Endothelial cell of umbilical vein (primary cell): ENCODE data around the gene KIF1B. TPM values are rescaled to one million over a fixed set of nuclear protein-coding genes. Genes with fewer than 3 reads are reported as not detected.
A peak's percentile ranks its signal among the peaks of the same experiment; 100 is the strongest.

ENCODE experiments used
- BruUV-seq: library from RNA; stranded (reverse); fragments of 400-500 nt; replicated peaks from 2 replicates; lab custom pipeline; 2021; lab: Mats Ljungman, UMichigan
- CTCF ChIA-PET: fragments of 300-600, 350-600 bp; sonication (Branson Sonifier 250); formaldehyde crosslinking; loops from one replicate; lab custom pipeline; 2021; ENCODE audit warnings: antibody characterized with exemption, inconsistent platforms; lab: Charles Lee
- POLR2A ChIA-PET: fragments of 300-600, 350-600 bp; sonication (Branson Sonifier 250); formaldehyde crosslinking; loops from one replicate; lab custom pipeline; 2021; ENCODE audit warnings: antibody characterized with exemption, inconsistent platforms; lab: Charles Lee
- DNase-seq: peaks from one replicate; pipeline ENCODE4 v3.0.0-alpha.2; 2011; ENCODE audit warnings: low read depth, low spot score
- FAIRE-seq: peaks from 2 replicates; lab custom pipeline; 2011; peaks lifted over from hg19 to GRCh38; lab: Jason Lieb, UNC
- H2AFZ ChIP-seq: 2 replicates; pipeline ENCODE4 v1.6.0; 2012; ENCODE audit warnings: low read depth, low read length, control low read depth, inconsistent platforms
- H3K27ac ChIP-seq: 2 replicates; pipeline ENCODE4 v1.5.1; 2011; ENCODE audit warnings: low read depth, mild to moderate bottlenecking, control low read depth, low read length, moderate library complexity; ENCODE audit not compliant: insufficient read depth
- H3K27me3 ChIP-seq, 2 experiments: 2 replicates each; pipeline versions ENCODE4 v1.6.0 to v1.6.1; 2011; ENCODE audit warnings: low read length in 2 of 2, mixed read lengths in 1 of 2; ENCODE audit not compliant: control insufficient read depth in 2 of 2, insufficient read depth in 2 of 2
- H3K36me3 ChIP-seq, 2 experiments: 2 replicates in 1 of 2; 3 replicates in 1 of 2; pipeline ENCODE4 v1.5.1; 2011; ENCODE audit warnings: low read length in 2 of 2, mild to moderate bottlenecking in 1 of 2, moderate library complexity in 1 of 2; ENCODE audit not compliant: control insufficient read depth in 2 of 2, insufficient read depth in 2 of 2; ENCODE audit errors: extremely low read depth in 1 of 2
- H3K4me1 ChIP-seq: 3 replicates; pipeline ENCODE4 v1.5.1; 2011; ENCODE audit warnings: mild to moderate bottlenecking, low read length; ENCODE audit not compliant: control insufficient read depth, insufficient read depth; ENCODE audit errors: extremely low read depth
- H3K4me2 ChIP-seq: 2 replicates; pipeline ENCODE4 v1.6.1; 2011; ENCODE audit warnings: low read length, control low read depth, mixed read lengths; ENCODE audit not compliant: insufficient read depth
- H3K4me3 ChIP-seq, 3 experiments: fragments of 200-600 bp in 1 of 3; sonication (generic), shearing (Covaris generic) in 1 of 3; replicated peaks in 1 of 3; 2 replicates each; pipeline ENCODE4 v1.5.1; 2011 to 2016; ENCODE audit warnings: control low read depth in 3 of 3, low read length in 3 of 3, mild to moderate bottlenecking in 2 of 3, inconsistent platforms in 1 of 3, low read depth in 1 of 3, moderate library complexity in 1 of 3; ENCODE audit not compliant: insufficient read depth in 1 of 3
- H3K79me2 ChIP-seq: 2 replicates; pipeline ENCODE4 v1.6.0; 2012; ENCODE audit warnings: low read length, inconsistent platforms; ENCODE audit not compliant: control insufficient read depth, insufficient read depth
- H3K9ac ChIP-seq: replicated peaks from 2 replicates; pipeline ENCODE3; 2011; ENCODE audit warnings: low read length, control low read depth; ENCODE audit not compliant: insufficient read depth; ENCODE audit errors: extremely low read depth
- H3K9me1 ChIP-seq: replicated peaks from 3 replicates; pipeline ENCODE4 v1.6.0; 2011; ENCODE audit warnings: mild to moderate bottlenecking, low read length; ENCODE audit not compliant: control insufficient read depth, insufficient read depth; ENCODE audit errors: extremely low read depth
- H3K9me3 ChIP-seq: replicated peaks from 2 replicates; pipeline ENCODE4 v1.5.1; 2012; ENCODE audit warnings: low read length, inconsistent platforms; ENCODE audit not compliant: control insufficient read depth, insufficient read depth
- H4K20me1 ChIP-seq: replicated peaks from 2 replicates; pipeline ENCODE3; 2011; ENCODE audit warnings: mild to moderate bottlenecking, low read length; ENCODE audit not compliant: control insufficient read depth, insufficient read depth; ENCODE audit errors: extremely low read depth
- FOS ChIP-seq: IDR thresholded peaks from 2 replicates; pipeline ENCODE4 v1.6.1; 2011; ENCODE audit warnings: mild to moderate bottlenecking, low read length, moderate library complexity, borderline replicate concordance; ENCODE audit not compliant: insufficient read depth
- GATA2 ChIP-seq: IDR thresholded peaks from 2 replicates; pipeline ENCODE4 v1.7.0; 2011; ENCODE audit warnings: low read depth, mild to moderate bottlenecking, moderate library complexity, mixed read lengths, low read length; ENCODE audit not compliant: insufficient read length, insufficient read depth
- JUN ChIP-seq: IDR thresholded peaks from 2 replicates; pipeline ENCODE4 v1.6.1; 2011; ENCODE audit warnings: borderline replicate concordance, low read depth; ENCODE audit not compliant: insufficient read length, insufficient read depth
- POLR2A ChIP-seq: IDR thresholded peaks from 2 replicates; pipeline ENCODE4 v1.6.1; 2012; ENCODE audit warnings: low read depth, mild to moderate bottlenecking, control low read depth, low read length
- POLR2AphosphoS5 ChIP-seq: IDR thresholded peaks from 2 replicates; pipeline ENCODE4 v1.6.1; 2012; ENCODE audit warnings: low read depth, mild to moderate bottlenecking, control low read depth, low read length, moderate library complexity; ENCODE audit not compliant: insufficient read depth
- dilution Hi-C: fragments of 300-500 bp; cut with MboI; formaldehyde crosslinking; loops from one replicate; pipeline ENCODE4 v1.15.0; 2019; ENCODE audit warnings: low sequenced_read_pairs; ENCODE audit not compliant: extremely low pct_ligation_motif_present
- intact Hi-C: fragments of 100-400 bp; cut with micrococcal nuclease; formaldehyde crosslinking; loops from one replicate; pipeline ENCODE4 v1.10.0; 2022
- polyA plus RNA-seq, 4 experiments: library from polyadenylated mRNA; depleted of rRNA in 3 of 4; stranded (reverse) in 3 of 4; unstranded in 1 of 4; fragments of >200 nt; gene quantifications; 2 replicates each; pipeline versions ENCODE4 v1.2.1 to v1.2.3, GENCODE V29; 2011 to 2012; ENCODE audit warnings: missing spikeins in 1 of 4
- total RNA-seq: library from RNA; stranded (reverse); gene quantifications from 2 replicates; pipeline ENCODE4 v1.2.3, GENCODE V29; 2021
- TF ChIP-seq, protein P1 (sequence below), 2 donors: IDR thresholded peaks; 1 replicate in 1 of 2; 2 replicates in 1 of 2; pipeline ENCODE4 v1.5.1; 2011; ENCODE audit warnings: low read length in 2 of 2, mild to moderate bottlenecking in 2 of 2, moderate library complexity in 2 of 2, control low read depth in 1 of 2, inconsistent platforms in 1 of 2, low read depth in 1 of 2; ENCODE audit not compliant: insufficient read depth in 1 of 2; ENCODE audit errors: extremely low read depth in 1 of 2

KIF1B gene
- total and polyA plus RNA-seq, 2 donors (not counting 3 experiments of a cell fraction or from before 2014, with no cell fraction given) = 14.8 to 58.6 TPM

DNA sequence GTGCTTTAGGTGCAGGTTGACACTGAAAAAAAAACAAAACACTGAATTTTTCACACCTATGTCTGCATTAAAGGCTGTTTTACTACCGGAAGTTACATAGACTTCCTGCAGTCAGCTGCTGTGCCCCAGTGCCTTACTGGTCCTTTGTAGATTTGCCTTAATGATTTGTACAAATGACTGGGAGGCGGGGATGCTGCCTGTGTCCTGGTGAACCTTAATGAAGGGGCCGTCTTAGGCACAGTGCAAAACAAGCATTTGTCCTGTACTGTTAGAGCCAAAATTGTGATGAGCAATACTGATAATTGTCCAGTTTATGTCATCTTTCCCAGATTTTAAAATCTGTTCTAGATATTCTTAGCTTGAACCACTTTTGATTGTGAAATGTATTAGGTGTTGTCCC is 97.6 kb downstream of the KIF1B start:
- H3K9me1 ChIP-seq = no peaks in the 10 kb centered on the region
- no peaks in the 10 kb centered on the region for H3K27me3 ChIP-seq
- POLR2A ChIA-PET = interaction anchor here (0.7 kb wide), 1 partner anchor 115 kb away, joined by 4 read pairs; no protein-coding TSS in a partner anchor
- peak; percentile 31 for DNase-seq
- no TSS peak for BruUV-seq
- intact Hi-C loops (no loop called here), dilution Hi-C loops (no loop called here)
- no peaks in the 10 kb centered on the region for H4K20me1 ChIP-seq
- CTCF ChIA-PET = interaction anchor here (1.8 to 1.9 kb wide), 2 partner anchors 9 to 98 kb away, joined by 5 read pairs; no protein-coding TSS in a partner anchor
- TF ChIP-seq GATA2 = no peak
- TF ChIP-seq POLR2A = no peak
- TF ChIP-seq, protein P1, sequence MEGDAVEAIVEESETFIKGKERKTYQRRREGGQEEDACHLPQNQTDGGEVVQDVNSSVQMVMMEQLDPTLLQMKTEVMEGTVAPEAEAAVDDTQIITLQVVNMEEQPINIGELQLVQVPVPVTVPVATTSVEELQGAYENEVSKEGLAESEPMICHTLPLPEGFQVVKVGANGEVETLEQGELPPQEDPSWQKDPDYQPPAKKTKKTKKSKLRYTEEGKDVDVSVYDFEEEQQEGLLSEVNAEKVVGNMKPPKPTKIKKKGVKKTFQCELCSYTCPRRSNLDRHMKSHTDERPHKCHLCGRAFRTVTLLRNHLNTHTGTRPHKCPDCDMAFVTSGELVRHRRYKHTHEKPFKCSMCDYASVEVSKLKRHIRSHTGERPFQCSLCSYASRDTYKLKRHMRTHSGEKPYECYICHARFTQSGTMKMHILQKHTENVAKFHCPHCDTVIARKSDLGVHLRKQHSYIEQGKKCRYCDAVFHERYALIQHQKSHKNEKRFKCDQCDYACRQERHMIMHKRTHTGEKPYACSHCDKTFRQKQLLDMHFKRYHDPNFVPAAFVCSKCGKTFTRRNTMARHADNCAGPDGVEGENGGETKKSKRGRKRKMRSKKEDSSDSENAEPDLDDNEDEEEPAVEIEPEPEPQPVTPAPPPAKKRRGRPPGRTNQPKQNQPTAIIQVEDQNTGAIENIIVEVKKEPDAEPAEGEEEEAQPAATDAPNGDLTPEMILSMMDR (IDR thresholded peaks at IDR 0.05; ENCODE audit: extremely low read depth in 1 of 2, insufficient read depth in 1 of 2, low read depth in 1 of 2, low read length in 2 of 2) = no peak
- no peak for TF ChIP-seq JUN
- no peak for TF ChIP-seq FOS
- TF ChIP-seq POLR2AphosphoS5 = no peak
- H3K9me3 ChIP-seq = no peaks in the 10 kb centered on the region
- H3K36me3 ChIP-seq = peaks cover 5 to 13% of the 10 kb centered on the region in 2 experiments
- H3K79me2 ChIP-seq = no peaks in the 10 kb centered on the region
- H3K27ac ChIP-seq = no peak overlapping the region
- no peak overlapping the region for H3K4me3 ChIP-seq
- no peak for FAIRE-seq
- H3K4me1 ChIP-seq = peaks cover 4% of the 10 kb centered on the region
- H3K4me2 ChIP-seq = no peak overlapping the region
- H3K9ac ChIP-seq = no peak overlapping the region
- no peak overlapping the region for H2AFZ ChIP-seq
